Transverse colon (tissue), 4 donors: ENCODE measurements around the gene CAMK2B. TPM values are rescaled to one million over a fixed set of nuclear protein-coding genes. Genes with fewer than 3 reads are reported as not detected.

Source experiments
- DNase-seq: peaks from one replicate; pipeline ENCODE4 v3.0.0-alpha.2; 2019
- H3K27ac ChIP-seq, 4 donors: fragments of 200-600 bp; sonication (generic); 2 replicates each; pipeline ENCODE4 v1.5.1; 2016 to 2018; ENCODE audit warnings: inconsistent platforms in 4 of 4
- H3K27me3 ChIP-seq: fragments of 200-600 bp; sonication (generic); 2 replicates; pipeline ENCODE4 v1.5.1; 2017; ENCODE audit warnings: inconsistent platforms
- H3K36me3 ChIP-seq, 4 donors: fragments of 200-600 bp; sonication (generic); 2 replicates each; pipeline ENCODE4 v1.5.1; 2017 to 2019; ENCODE audit warnings: inconsistent platforms in 4 of 4
- H3K4me1 ChIP-seq, 4 donors: fragments of 200-600 bp; sonication (generic); 2 replicates each; pipeline ENCODE4 v1.5.1; 2017 to 2020; ENCODE audit warnings: inconsistent platforms in 4 of 4
- H3K4me3 ChIP-seq, 4 donors: fragments of 200-600 bp; sonication (generic); 1 replicate in 1 of 4; 2 replicates in 3 of 4; pipeline versions ENCODE4 v1.5.1 to v1.6.1; 2017 to 2019; ENCODE audit warnings: inconsistent platforms in 4 of 4
- H3K9me3 ChIP-seq, 2 donors: fragments of 200-600 bp; sonication (generic); 2 replicates each; pipeline ENCODE4 v1.5.1; 2017 to 2019; ENCODE audit warnings: inconsistent platforms in 2 of 2
- EP300 ChIP-seq: sonication (generic); formaldehyde crosslinking; IDR thresholded peaks from one replicate; pipeline ENCODE4 v1.6.1; 2017; ENCODE audit warnings: antibody characterized with exemption, low read depth
- POLR2A ChIP-seq: fragments of 450-650 bp; IDR thresholded peaks from one replicate; pipeline ENCODE4 v1.6.1; 2016; ENCODE audit warnings: antibody characterized with exemption, mild to moderate bottlenecking, moderate library complexity
- POLR2AphosphoS5 ChIP-seq, 3 donors: sonication (generic); formaldehyde crosslinking; IDR thresholded peaks; one replicate each; pipeline ENCODE4 v1.6.1; 2016; ENCODE audit warnings: antibody characterized with exemption in 3 of 3
- WGBS, 2 donors: methylation state at CpG; one replicate each; pipeline ENCODE4 v1.1.5; 2018; ENCODE audit warnings: low coverage in 1 of 2; 5-methylcytosine and 5-hydroxymethylcytosine counted together
- in situ Hi-C, 4 donors: fragments of 200-750 bp; cut with MboI; loops; one replicate each; pipeline versions ENCODE4 v1.15.0 to v1.15.1; 2017; ENCODE audit warnings: low sequenced_read_pairs in 3 of 4, low pct_ligation_motif_present in 1 of 4, low pct_unique_long_range_greater_than_20kb in 1 of 4
- intact Hi-C: fragments of 100-400 bp; cut with DNase I; formaldehyde crosslinking; loops from one replicate; pipeline ENCODE4 v1.15.1; 2023; ENCODE audit warnings: low total_unique reads
- total RNA-seq, 4 donors: library from RNA; depleted of rRNA; stranded (reverse); fragments of >200 nt; gene quantifications; one replicate each; pipeline ENCODE4 v1.1.0, GENCODE V29; 2016
- TF ChIP-seq, protein P1 (sequence below), 5 experiments: fragments of 200-600 bp in 3 of 5; fragments of 450-650 bp in 2 of 5; sonication (generic) in 3 of 5; IDR thresholded peaks; 1 replicate in 2 of 5; 2 replicates in 3 of 5; pipeline ENCODE4 v1.5.1; 2016 to 2017; ENCODE audit warnings: antibody characterized with exemption in 5 of 5, inconsistent platforms in 3 of 5, mild to moderate bottlenecking in 2 of 5, moderate library complexity in 1 of 5

CAMK2B gene
- total RNA-seq, 4 donors from 2014 or later: 0.16 to 2.8 (median 0.27) TPM; not detected in 1

DNA sequence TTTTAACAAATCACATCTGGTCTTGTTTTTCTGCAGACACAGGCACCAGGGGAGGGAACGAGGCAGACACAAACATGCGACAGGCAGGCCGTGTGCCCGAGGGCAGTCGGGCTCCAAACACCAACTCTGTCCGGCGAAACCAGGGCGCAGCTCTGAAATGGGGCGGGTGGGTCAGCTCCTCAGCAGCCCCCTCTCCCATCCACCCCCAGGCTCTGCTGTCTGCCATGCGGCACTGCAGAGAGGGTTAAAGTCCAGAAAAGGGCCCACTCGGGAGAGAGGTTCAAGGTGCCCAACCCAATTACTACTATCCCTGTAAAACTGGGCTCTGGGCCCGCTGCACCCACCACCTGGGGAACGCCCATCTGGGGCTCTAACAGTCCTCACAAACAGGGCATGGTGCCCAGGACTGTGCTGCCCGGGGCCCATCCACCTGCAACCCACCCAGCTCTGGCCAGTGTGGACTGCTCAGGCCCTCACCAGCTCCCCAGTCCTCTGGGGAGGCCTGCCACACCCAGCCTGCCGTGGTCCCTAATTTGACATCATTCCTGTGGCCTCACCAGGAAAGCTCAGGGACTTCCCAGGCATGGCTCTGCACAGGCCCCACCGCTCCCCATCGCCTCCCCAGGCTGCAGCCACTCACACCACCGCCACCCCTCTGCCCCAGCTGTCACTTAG, 105.9 kb downstream of the CAMK2B start:
- Histone ChIP-seq H3K27ac (no peak overlapping the region), H3K27me3 (peaks cover 1% of the 10 kb centered on the region), H3K9me3 (no peaks in the 10 kb centered on the region), H3K36me3 (no peaks in the 10 kb centered on the region), H3K4me1 (no peaks in the 10 kb centered on the region), H3K4me3 (no peak overlapping the region)
- in situ Hi-C loops: no loop called here
- no peak for TF ChIP-seq POLR2A
- TF ChIP-seq, protein P1, sequence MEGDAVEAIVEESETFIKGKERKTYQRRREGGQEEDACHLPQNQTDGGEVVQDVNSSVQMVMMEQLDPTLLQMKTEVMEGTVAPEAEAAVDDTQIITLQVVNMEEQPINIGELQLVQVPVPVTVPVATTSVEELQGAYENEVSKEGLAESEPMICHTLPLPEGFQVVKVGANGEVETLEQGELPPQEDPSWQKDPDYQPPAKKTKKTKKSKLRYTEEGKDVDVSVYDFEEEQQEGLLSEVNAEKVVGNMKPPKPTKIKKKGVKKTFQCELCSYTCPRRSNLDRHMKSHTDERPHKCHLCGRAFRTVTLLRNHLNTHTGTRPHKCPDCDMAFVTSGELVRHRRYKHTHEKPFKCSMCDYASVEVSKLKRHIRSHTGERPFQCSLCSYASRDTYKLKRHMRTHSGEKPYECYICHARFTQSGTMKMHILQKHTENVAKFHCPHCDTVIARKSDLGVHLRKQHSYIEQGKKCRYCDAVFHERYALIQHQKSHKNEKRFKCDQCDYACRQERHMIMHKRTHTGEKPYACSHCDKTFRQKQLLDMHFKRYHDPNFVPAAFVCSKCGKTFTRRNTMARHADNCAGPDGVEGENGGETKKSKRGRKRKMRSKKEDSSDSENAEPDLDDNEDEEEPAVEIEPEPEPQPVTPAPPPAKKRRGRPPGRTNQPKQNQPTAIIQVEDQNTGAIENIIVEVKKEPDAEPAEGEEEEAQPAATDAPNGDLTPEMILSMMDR (IDR thresholded peaks at IDR 0.05): no peak
- TF ChIP-seq EP300: no peak
- no peak for TF ChIP-seq POLR2AphosphoS5 (IDR thresholded peaks at IDR 0.05)
- WGBS, 2 donors: 90% methylated on average over 18 of the region's 18 CpGs; no CpG with 5 or more reads in 1 of the 2 donors
- no peak for DNase-seq
- intact Hi-C loops: no loop called here

DNA sequence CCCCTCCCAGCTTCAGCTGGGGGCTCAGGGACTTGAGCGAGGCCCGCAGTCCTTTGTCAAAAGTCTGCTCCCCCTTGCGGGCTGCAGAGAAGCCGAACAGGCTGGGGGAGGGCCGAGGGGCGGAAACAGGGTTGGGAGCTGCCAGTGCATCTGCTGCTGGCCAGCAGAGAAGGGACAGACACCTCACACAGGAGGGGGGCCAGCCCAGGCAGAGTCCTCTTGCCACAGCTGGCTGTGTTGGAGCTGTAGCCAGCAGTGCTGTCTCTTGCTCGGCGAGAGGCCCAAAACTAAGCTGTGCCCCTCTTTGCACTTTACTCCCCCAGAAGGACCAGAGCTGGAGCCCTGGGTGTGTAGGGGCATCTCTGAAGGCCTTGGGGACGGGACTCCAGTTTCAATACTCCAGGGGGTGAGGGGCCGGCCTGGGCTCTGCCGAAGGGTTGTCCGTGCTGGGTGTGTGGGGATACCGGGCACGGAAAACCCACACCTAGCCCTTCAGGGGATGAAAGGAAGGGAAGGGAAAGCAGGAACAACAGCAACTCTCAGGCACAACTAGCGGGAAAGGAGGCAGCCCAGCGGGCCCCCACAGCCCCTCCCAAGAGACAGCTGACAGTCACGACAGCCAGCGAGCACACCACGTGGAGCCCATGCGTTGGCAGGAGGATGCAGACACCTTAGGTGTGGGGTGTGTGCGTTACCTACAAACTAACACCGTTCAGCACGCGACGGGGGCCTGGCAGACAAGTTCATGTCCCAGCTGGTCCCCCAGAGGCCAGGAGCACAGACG, 106.8 kb downstream of the CAMK2B start:
- WGBS, 2 donors: 73 to 87% methylated on average over 9 to 24 of the region's 26 CpGs
- intact Hi-C loops (no loop called here), in situ Hi-C loops (no loop called here)
- Histone ChIP-seq H3K27me3 (no peaks in the 10 kb centered on the region), H3K9me3 (no peaks in the 10 kb centered on the region), H3K4me1 (no peaks in the 10 kb centered on the region), H3K27ac (no peak overlapping the region), H3K36me3 (no peaks in the 10 kb centered on the region), H3K4me3 (no peak overlapping the region)
- TF ChIP-seq POLR2AphosphoS5 (IDR thresholded peaks at IDR 0.05): no peak
- TF ChIP-seq, protein P1 (IDR thresholded peaks at IDR 0.05): no peak
- no peak for TF ChIP-seq EP300
- no peak for TF ChIP-seq POLR2A
- DNase-seq: no peak

DNA sequence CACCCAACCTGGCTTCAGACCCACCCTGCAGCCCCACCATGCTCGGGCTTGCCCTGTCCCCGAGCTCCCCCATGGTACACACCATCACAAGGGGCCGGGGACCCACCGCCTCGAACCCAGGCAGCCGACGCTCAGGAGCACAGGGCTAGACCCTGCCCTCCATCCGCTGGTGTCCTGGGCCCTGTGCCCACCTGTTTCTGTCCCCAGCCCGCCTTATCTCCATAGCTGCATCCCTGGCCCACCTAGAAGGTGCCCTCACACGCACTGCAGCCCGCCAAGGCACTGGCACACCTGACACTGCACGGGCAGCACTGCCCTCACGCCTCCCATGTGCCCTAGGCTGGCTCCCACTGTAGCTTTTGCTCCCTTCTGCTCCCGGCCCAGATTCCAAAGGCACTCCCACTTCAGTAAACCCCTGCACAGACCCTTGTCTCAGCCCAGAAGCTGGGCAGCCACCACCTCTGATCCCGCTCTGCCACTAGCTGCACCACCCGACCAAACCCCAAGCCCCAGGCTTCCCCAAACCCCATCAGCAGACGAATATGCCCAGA, 107.5 kb downstream of the CAMK2B start:
- no peak overlapping the region for H3K27ac ChIP-seq
- no peaks in the 10 kb centered on the region for H3K27me3 ChIP-seq
- H3K4me3 ChIP-seq: no peak overlapping the region
- no peak for DNase-seq
- intact Hi-C loops (no loop called here), in situ Hi-C loops (no loop called here)
- 76 to 78% methylated on average over 5 to 17 of the region's 17 CpGs for WGBS, 2 donors
- TF ChIP-seq, protein P1 (IDR thresholded peaks at IDR 0.05): no peak
- TF ChIP-seq POLR2AphosphoS5 (IDR thresholded peaks at IDR 0.05): no peak
- no peak for TF ChIP-seq POLR2A
- no peak for TF ChIP-seq EP300
- no peaks in the 10 kb centered on the region for H3K4me1 ChIP-seq
- peaks cover 0 to 4% (median 0%) of the 10 kb centered on the region in 4 donors for H3K36me3 ChIP-seq
- no peaks in the 10 kb centered on the region for H3K9me3 ChIP-seq

DNA sequence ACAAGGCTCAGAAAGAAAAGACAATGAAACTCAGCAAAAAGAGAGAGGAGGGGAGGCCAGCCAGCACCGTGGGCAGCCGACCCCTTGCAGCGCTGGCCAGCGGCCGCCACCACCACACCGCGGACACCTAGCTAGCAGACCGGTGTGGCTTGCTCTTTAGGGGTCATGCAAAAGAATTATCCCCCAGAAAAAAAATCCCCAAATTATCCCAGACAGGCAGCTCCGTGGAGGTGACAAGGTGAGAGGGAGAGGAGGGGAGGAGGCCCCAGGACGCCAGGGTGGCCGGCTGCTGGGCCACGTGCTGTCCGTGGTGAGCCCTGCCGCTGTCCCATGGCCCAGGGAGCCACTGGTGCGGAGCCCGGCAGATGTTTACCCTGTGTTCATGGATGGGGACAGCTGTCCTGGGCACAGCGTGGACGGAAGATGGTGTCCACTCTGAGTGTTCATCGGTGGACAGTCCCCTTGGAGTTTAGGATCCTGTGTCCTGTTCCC, 108.1 kb downstream of the CAMK2B start:
- H3K4me3 ChIP-seq: no peak overlapping the region
- no peak for DNase-seq
- H3K9me3 ChIP-seq: no peaks in the 10 kb centered on the region
- intact Hi-C loops: no loop called here
- H3K27ac ChIP-seq: no peak overlapping the region
- H3K27me3 ChIP-seq: no peaks in the 10 kb centered on the region
- 86 to 88% methylated on average over 9 to 19 of the region's 19 CpGs for WGBS, 2 donors
- in situ Hi-C loops: no loop called here
- peaks cover 0 to 7% (median 3%) of the 10 kb centered on the region in 4 donors for H3K36me3 ChIP-seq
- no peak for TF ChIP-seq EP300
- TF ChIP-seq, protein P1 (IDR thresholded peaks at IDR 0.05): no peak
- TF ChIP-seq POLR2AphosphoS5 (IDR thresholded peaks at IDR 0.05): no peak
- no peaks in the 10 kb centered on the region for H3K4me1 ChIP-seq
